ENCODE measurements around the gene PCK2. TPM values are rescaled to one million over a fixed set of nuclear protein-coding genes. Genes with fewer than 3 reads are reported as not detected.

The PCK2 gene
- total and polyA plus RNA-seq, 2 donors (not counting 3 experiments of a cell fraction or from before 2014, with no cell fraction given) = 23.5 to 24.5 TPM

DNA sequence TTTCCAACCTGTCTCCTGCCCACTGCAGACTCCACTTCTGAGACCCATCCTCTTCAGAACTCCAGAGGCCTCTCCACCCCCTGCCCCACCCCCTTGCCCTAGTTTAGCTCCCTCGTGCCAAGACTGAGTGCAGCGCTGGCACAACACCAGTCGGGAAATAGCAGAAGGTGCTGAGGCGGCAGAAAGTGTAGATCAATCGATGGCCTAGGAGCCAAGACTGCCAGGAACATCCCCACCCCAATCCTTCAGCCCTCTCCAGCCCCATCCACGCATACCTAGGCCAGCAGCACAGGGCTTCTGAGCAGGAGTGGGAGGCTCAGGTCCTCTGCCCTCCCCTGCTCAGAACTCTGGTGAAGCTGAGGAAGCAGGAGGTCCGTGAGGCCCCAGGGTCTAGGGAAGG lies 21.7 kb upstream of the PCK2 start:
- DNase-seq (ENCODE audit: low read depth, low spot score) = no peak
- Histone ChIP-seq H3K36me3 (ENCODE audit: control insufficient read depth in 2 of 2, extremely low read depth in 1 of 2, insufficient read depth in 2 of 2, low read length in 2 of 2) (no peaks in the 10 kb centered on the region), H3K9ac (replicated peaks; ENCODE audit: extremely low read depth, insufficient read depth, low read length) (no peak overlapping the region), H3K9me3 (replicated peaks; ENCODE audit: control insufficient read depth, insufficient read depth, low read length) (no peaks in the 10 kb centered on the region), H3K79me2 (ENCODE audit: control insufficient read depth, insufficient read depth, low read length) (no peaks in the 10 kb centered on the region), H3K4me1 (ENCODE audit: control insufficient read depth, extremely low read depth, insufficient read depth, low read length) (no peaks in the 10 kb centered on the region), H3K9me1 (replicated peaks; ENCODE audit: control insufficient read depth, extremely low read depth, insufficient read depth, low read length) (no peaks in the 10 kb centered on the region), H3K27ac (ENCODE audit: insufficient read depth, low read depth, low read length) (no peak overlapping the region), H3K4me3 (replicated peaks in 1 of 3; ENCODE audit: insufficient read depth in 1 of 3, low read depth in 1 of 3, low read length in 3 of 3) (no peak overlapping the region), H3K4me2 (ENCODE audit: insufficient read depth, low read length) (no peak overlapping the region), H4K20me1 (replicated peaks; ENCODE audit: control insufficient read depth, extremely low read depth, insufficient read depth, low read length) (no peaks in the 10 kb centered on the region), H2AFZ (ENCODE audit: low read depth, low read length) (no peak overlapping the region), H3K27me3 (ENCODE audit: control insufficient read depth in 2 of 2, insufficient read depth in 2 of 2, low read length in 2 of 2) (no peaks in the 10 kb centered on the region)
- no peak for TF ChIP-seq POLR2AphosphoS5 (IDR thresholded peaks at IDR 0.05; ENCODE audit: insufficient read depth, low read depth, low read length)
- TF ChIP-seq, protein P1, sequence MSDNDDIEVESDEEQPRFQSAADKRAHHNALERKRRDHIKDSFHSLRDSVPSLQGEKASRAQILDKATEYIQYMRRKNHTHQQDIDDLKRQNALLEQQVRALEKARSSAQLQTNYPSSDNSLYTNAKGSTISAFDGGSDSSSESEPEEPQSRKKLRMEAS (IDR thresholded peaks at IDR 0.05; ENCODE audit: insufficient read depth, insufficient read length) = no peak
- TF ChIP-seq MYC (IDR thresholded peaks at IDR 0.05; ENCODE audit: low read depth, low read length) = no peak
- no peak for TF ChIP-seq GATA2 (IDR thresholded peaks at IDR 0.05; ENCODE audit: insufficient read depth, insufficient read length, low read depth, low read length)
- no peak for TF ChIP-seq POLR2A (IDR thresholded peaks at IDR 0.05; ENCODE audit: low read depth, low read length)
- TF ChIP-seq JUN (IDR thresholded peaks at IDR 0.05; ENCODE audit: borderline replicate concordance, insufficient read depth, insufficient read length, low read depth) = no peak
- TF ChIP-seq FOS (IDR thresholded peaks at IDR 0.05; ENCODE audit: borderline replicate concordance, insufficient read depth, low read length) = no peak
- TF ChIP-seq, protein P2, sequence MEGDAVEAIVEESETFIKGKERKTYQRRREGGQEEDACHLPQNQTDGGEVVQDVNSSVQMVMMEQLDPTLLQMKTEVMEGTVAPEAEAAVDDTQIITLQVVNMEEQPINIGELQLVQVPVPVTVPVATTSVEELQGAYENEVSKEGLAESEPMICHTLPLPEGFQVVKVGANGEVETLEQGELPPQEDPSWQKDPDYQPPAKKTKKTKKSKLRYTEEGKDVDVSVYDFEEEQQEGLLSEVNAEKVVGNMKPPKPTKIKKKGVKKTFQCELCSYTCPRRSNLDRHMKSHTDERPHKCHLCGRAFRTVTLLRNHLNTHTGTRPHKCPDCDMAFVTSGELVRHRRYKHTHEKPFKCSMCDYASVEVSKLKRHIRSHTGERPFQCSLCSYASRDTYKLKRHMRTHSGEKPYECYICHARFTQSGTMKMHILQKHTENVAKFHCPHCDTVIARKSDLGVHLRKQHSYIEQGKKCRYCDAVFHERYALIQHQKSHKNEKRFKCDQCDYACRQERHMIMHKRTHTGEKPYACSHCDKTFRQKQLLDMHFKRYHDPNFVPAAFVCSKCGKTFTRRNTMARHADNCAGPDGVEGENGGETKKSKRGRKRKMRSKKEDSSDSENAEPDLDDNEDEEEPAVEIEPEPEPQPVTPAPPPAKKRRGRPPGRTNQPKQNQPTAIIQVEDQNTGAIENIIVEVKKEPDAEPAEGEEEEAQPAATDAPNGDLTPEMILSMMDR (IDR thresholded peaks at IDR 0.05; ENCODE audit: extremely low read depth in 1 of 2, insufficient read depth in 1 of 2, low read depth in 1 of 2, low read length in 2 of 2) = no peak
- no TSS peak for BruUV-seq (replicated peaks)
- FAIRE-seq = no peak
- POLR2A ChIA-PET = no interaction called here
- CTCF ChIA-PET = interaction anchor here (1.1 to 1.3 kb wide), 2 partner anchors 14 to 19 kb away, joined by 3 to 4 read pairs; no protein-coding TSS in a partner anchor
- dilution Hi-C loops (cut with MboI; ENCODE audit: extremely low pct_ligation_motif_present, low sequenced_read_pairs) (no loop called here), intact Hi-C loops (cut with micrococcal nuclease) (no loop called here)
